ENCODE results near the gene NEXMIF.
"Not testable (repeated sequence)": the region's sequence is repeated elsewhere in the genome, so short reads cannot be mapped to it uniquely, and the experiment has no call there.

NEXMIF gene

GRCh38 chrX:74922922-74923543 lies 2.2 kb downstream of the NEXMIF start:
- Histone ChIP-seq H3K9ac (ENCODE audit: insufficient read length, low read depth) (no peak overlapping the region), H3K36me3 (ENCODE audit: insufficient read depth, insufficient read length, low read length) (no peaks in the 10 kb centered on the region), H3K4me3 (ENCODE audit: insufficient read length, low read depth) (no peak overlapping the region), H3K9me3 (ENCODE audit: insufficient read depth, low read length) (peaks cover 10% of the 10 kb centered on the region; the same call in 1 of the 2 replicates), H3K27me3 (ENCODE audit: insufficient read depth, insufficient read length) (peaks cover 22% of the 10 kb centered on the region), H3K4me1 (ENCODE audit: insufficient read depth, insufficient read length) (no peaks in the 10 kb centered on the region)
- no peak for DNase-seq (ENCODE audit: low read depth, low spot score)
- no peak for TF ChIP-seq YY1 (IDR thresholded peaks at IDR 0.05; ENCODE audit: insufficient read depth, insufficient read length)
- TF ChIP-seq SUZ12 (IDR thresholded peaks at IDR 0.05; ENCODE audit: extremely low read depth, insufficient read depth, insufficient read length): no peak
- TF ChIP-seq ZNF274 (IDR thresholded peaks at IDR 0.05; ENCODE audit: low read depth, low read length): no peak

DNA sequence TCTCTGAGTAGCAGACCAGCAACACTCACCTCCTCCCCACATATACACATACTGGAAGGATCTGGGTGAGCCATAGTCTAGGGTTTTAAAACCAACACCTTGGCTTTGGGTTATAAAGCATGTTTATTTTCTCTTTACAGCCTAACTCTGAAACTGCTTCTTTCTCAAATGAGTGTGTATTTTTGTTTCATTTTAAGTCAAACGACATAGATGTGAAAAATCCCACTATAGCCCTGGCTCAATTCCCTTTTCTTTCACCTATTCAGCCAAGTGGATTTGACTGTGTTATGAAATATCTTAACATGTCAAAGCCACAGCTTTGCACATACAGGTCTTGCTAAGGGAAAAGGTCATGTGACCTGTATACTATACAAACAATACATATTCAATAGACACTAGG lies 13.8 kb downstream of the NEXMIF start:
- no peak for DNase-seq (ENCODE audit: low read depth, low spot score)
- H3K9ac ChIP-seq (ENCODE audit: insufficient read length, low read depth): no peak overlapping the region
- H3K4me3 ChIP-seq (ENCODE audit: insufficient read length, low read depth): no peak overlapping the region
- no peak for TF ChIP-seq SUZ12 (IDR thresholded peaks at IDR 0.05; ENCODE audit: extremely low read depth, insufficient read depth, insufficient read length)
- TF ChIP-seq ZNF274 (IDR thresholded peaks at IDR 0.05; ENCODE audit: low read depth, low read length): no peak
- TF ChIP-seq YY1 (IDR thresholded peaks at IDR 0.05; ENCODE audit: insufficient read depth, insufficient read length): no peak
- H3K4me1 ChIP-seq (ENCODE audit: insufficient read depth, insufficient read length): no peaks in the 10 kb centered on the region
- peaks cover 14% of the 10 kb centered on the region; the same call in 1 of the 2 replicates for H3K9me3 ChIP-seq (ENCODE audit: insufficient read depth, low read length)
- no peaks in the 10 kb centered on the region for H3K27me3 ChIP-seq (ENCODE audit: insufficient read depth, insufficient read length)
- no peaks in the 10 kb centered on the region for H3K36me3 ChIP-seq (ENCODE audit: insufficient read depth, insufficient read length, low read length)

GRCh38 chrX:74906417-74906816 lies 18.8 kb downstream of the NEXMIF start:
- no peaks in the 10 kb centered on the region for H3K4me1 ChIP-seq (ENCODE audit: insufficient read depth, insufficient read length)
- peaks cover 14% of the 10 kb centered on the region; the same call in 1 of the 2 replicates for H3K9me3 ChIP-seq (ENCODE audit: insufficient read depth, low read length)
- no peak overlapping the region for H3K4me3 ChIP-seq (ENCODE audit: insufficient read length, low read depth)
- H3K27me3 ChIP-seq (ENCODE audit: insufficient read depth, insufficient read length): no peaks in the 10 kb centered on the region
- H3K36me3 ChIP-seq (ENCODE audit: insufficient read depth, insufficient read length, low read length): no peaks in the 10 kb centered on the region
- TF ChIP-seq YY1 (IDR thresholded peaks at IDR 0.05; ENCODE audit: insufficient read depth, insufficient read length) (no peak), ZNF274 (IDR thresholded peaks at IDR 0.05; ENCODE audit: low read depth, low read length) (no peak), SUZ12 (IDR thresholded peaks at IDR 0.05; ENCODE audit: extremely low read depth, insufficient read depth, insufficient read length) (no peak)
- H3K9ac ChIP-seq (ENCODE audit: insufficient read length, low read depth): no peak overlapping the region
- no peak for DNase-seq (ENCODE audit: low read depth, low spot score)

DNA sequence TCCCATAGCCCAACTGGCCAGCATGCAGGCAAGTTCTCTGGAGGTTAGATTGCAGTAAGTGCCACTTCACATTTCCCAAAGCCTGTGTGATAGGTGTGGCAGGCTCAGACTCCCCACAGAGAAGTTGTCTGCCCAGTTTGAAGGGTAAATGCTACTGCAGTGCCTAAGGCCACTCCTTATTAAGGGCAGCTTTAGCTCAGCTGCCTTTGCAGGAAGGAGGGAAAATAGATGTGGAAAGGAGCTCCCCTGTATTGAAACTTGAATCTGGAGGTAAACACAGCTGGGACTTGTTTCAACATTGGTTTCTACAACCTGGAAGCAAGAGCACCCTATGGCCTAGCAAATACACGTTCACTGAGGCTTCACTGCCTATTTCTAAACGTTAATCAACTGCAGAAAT lies 22.4 kb downstream of the NEXMIF start:
- H3K4me1 ChIP-seq (ENCODE audit: insufficient read depth, insufficient read length): no peaks in the 10 kb centered on the region
- TF ChIP-seq ZNF274 (IDR thresholded peaks at IDR 0.05; ENCODE audit: low read depth, low read length) (no peak), SUZ12 (IDR thresholded peaks at IDR 0.05; ENCODE audit: extremely low read depth, insufficient read depth, insufficient read length) (no peak), YY1 (IDR thresholded peaks at IDR 0.05; ENCODE audit: insufficient read depth, insufficient read length) (no peak)
- no peak overlapping the region for H3K9ac ChIP-seq (ENCODE audit: insufficient read length, low read depth)
- no peaks in the 10 kb centered on the region for H3K9me3 ChIP-seq (ENCODE audit: insufficient read depth, low read length)
- no peaks in the 10 kb centered on the region for H3K36me3 ChIP-seq (ENCODE audit: insufficient read depth, insufficient read length, low read length)
- no peak overlapping the region for H3K4me3 ChIP-seq (ENCODE audit: insufficient read length, low read depth)
- DNase-seq (ENCODE audit: low read depth, low spot score): no peak
- no peaks in the 10 kb centered on the region for H3K27me3 ChIP-seq (ENCODE audit: insufficient read depth, insufficient read length)

DNA sequence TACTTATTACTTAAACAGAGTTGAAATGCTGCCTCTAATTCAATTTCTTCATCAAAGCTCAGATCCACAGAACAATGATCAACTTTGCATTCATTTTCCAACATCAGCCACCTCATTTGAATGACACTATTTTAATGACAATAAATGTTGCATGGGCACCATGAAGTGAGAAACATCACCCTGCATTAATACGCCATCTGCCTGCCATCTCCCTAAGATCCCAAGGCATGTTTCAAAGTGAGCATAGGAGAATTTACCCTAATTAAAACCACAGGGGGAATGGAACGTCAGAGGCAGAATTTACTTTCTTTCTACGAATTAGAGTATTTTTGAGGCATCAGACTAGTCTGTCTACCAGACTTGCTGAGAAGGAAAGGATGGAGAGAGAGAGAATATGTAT lies 32.7 kb downstream of the NEXMIF start:
- no peak for TF ChIP-seq SUZ12 (IDR thresholded peaks at IDR 0.05; ENCODE audit: extremely low read depth, insufficient read depth, insufficient read length)
- TF ChIP-seq YY1 (IDR thresholded peaks at IDR 0.05; ENCODE audit: insufficient read depth, insufficient read length): no peak
- no peak for TF ChIP-seq ZNF274 (IDR thresholded peaks at IDR 0.05; ENCODE audit: low read depth, low read length)
- no peak overlapping the region for H3K9ac ChIP-seq (ENCODE audit: insufficient read length, low read depth)
- H3K9me3 ChIP-seq (ENCODE audit: insufficient read depth, low read length): no peaks in the 10 kb centered on the region
- H3K27me3 ChIP-seq (ENCODE audit: insufficient read depth, insufficient read length): no peaks in the 10 kb centered on the region
- H3K4me1 ChIP-seq (ENCODE audit: insufficient read depth, insufficient read length): no peaks in the 10 kb centered on the region
- no peak for DNase-seq (ENCODE audit: low read depth, low spot score)
- no peaks in the 10 kb centered on the region for H3K36me3 ChIP-seq (ENCODE audit: insufficient read depth, insufficient read length, low read length)
- no peak overlapping the region for H3K4me3 ChIP-seq (ENCODE audit: insufficient read length, low read depth)

GRCh38 chrX:74890676-74891430 lies 34.4 kb downstream of the NEXMIF start:
- no peak for DNase-seq (ENCODE audit: low read depth, low spot score)
- H3K9me3 ChIP-seq (ENCODE audit: insufficient read depth, low read length): no peaks in the 10 kb centered on the region
- no peaks in the 10 kb centered on the region for H3K36me3 ChIP-seq (ENCODE audit: insufficient read depth, insufficient read length, low read length)
- no peaks in the 10 kb centered on the region for H3K27me3 ChIP-seq (ENCODE audit: insufficient read depth, insufficient read length)
- H3K4me3 ChIP-seq (ENCODE audit: insufficient read length, low read depth): no peak overlapping the region
- no peaks in the 10 kb centered on the region for H3K4me1 ChIP-seq (ENCODE audit: insufficient read depth, insufficient read length)
- no peak for TF ChIP-seq ZNF274 (IDR thresholded peaks at IDR 0.05; ENCODE audit: low read depth, low read length)
- TF ChIP-seq YY1 (IDR thresholded peaks at IDR 0.05; ENCODE audit: insufficient read depth, insufficient read length): no peak
- no peak for TF ChIP-seq SUZ12 (IDR thresholded peaks at IDR 0.05; ENCODE audit: extremely low read depth, insufficient read depth, insufficient read length)
- no peak overlapping the region for H3K9ac ChIP-seq (ENCODE audit: insufficient read length, low read depth)

- H3K4me1 ChIP-seq (ENCODE audit: insufficient read depth, insufficient read length); H3K36me3 ChIP-seq (ENCODE audit: insufficient read depth, insufficient read length, low read length); DNase-seq (ENCODE audit: low read depth, low spot score); H3K9ac ChIP-seq (ENCODE audit: insufficient read length, low read depth); H3K27me3 ChIP-seq (ENCODE audit: insufficient read depth, insufficient read length); H3K4me3 ChIP-seq (ENCODE audit: insufficient read length, low read depth); H3K9me3 ChIP-seq (ENCODE audit: insufficient read depth, low read length): not testable (repeated sequence)
These were observed 42.9 kb downstream of the NEXMIF start for GRCh38 chrX:74882383-74882782.

Data from NT2/D1 (cell line).